Lung (tissue), 12 donors: ENCODE measurements around the gene RILPL1. TPM values are rescaled to one million over a fixed set of nuclear protein-coding genes. Genes with fewer than 3 reads are reported as not detected.

ENCODE experiments used
- ATAC-seq: fragments of 200-7000 bp; cut with Tn5 transposase; one replicate; pipeline ENCODE4 v1.9.1; 2020; ENCODE audit warnings: moderate number of reproducible peaks; ENCODE audit not compliant: insufficient read depth, low FRiP score
- DNase-seq, 3 donors: peaks; one replicate each; pipeline ENCODE4 v3.0.0-alpha.2; 2013 to 2017
- H3K27ac ChIP-seq, 2 donors: one replicate each; pipeline ENCODE4 v1.5.1; 2013; ENCODE audit warnings: mild to moderate bottlenecking in 2 of 2, moderate library complexity in 2 of 2, control low read depth in 1 of 2, inconsistent platforms in 1 of 2, low read depth in 1 of 2, low read length in 1 of 2
- H3K27me3 ChIP-seq, 3 donors: one replicate each; pipeline ENCODE4 v1.5.1; 2013; ENCODE audit warnings: low read length in 2 of 3; ENCODE audit not compliant: control insufficient read depth in 3 of 3, insufficient read depth in 3 of 3
- H3K36me3 ChIP-seq, 4 donors: one replicate each; pipeline ENCODE4 v1.5.1; 2013; ENCODE audit warnings: low read length in 4 of 4, mild to moderate bottlenecking in 1 of 4, moderate library complexity in 1 of 4; ENCODE audit not compliant: control insufficient read depth in 4 of 4, insufficient read depth in 4 of 4
- H3K4me1 ChIP-seq, 5 donors: one replicate each; pipeline ENCODE4 v1.5.1; 2013; ENCODE audit warnings: low read length in 5 of 5, mild to moderate bottlenecking in 2 of 5, moderate library complexity in 1 of 5; ENCODE audit not compliant: control insufficient read depth in 5 of 5, insufficient read depth in 5 of 5
- H3K4me3 ChIP-seq: one replicate; pipeline ENCODE4 v1.5.1; 2013; ENCODE audit warnings: mild to moderate bottlenecking, control low read depth, moderate library complexity
- H3K9ac ChIP-seq, 2 donors: one replicate each; pipeline ENCODE4 v1.5.1; 2013; ENCODE audit warnings: low read length in 2 of 2, control low read depth in 1 of 2; ENCODE audit not compliant: insufficient read depth in 1 of 2
- H3K9me3 ChIP-seq, 4 donors: one replicate each; pipeline ENCODE4 v1.5.1; 2013; ENCODE audit warnings: low read length in 3 of 4, mild to moderate bottlenecking in 1 of 4, moderate library complexity in 1 of 4; ENCODE audit not compliant: control insufficient read depth in 4 of 4, insufficient read depth in 3 of 4
- WGBS, 2 donors: extraction: QIAGEN DNeasy Blood & Tissue Kit; methylation state at CpG; one replicate each; pipeline ENCODE4 v1.1.7; 2013; 5-methylcytosine and 5-hydroxymethylcytosine counted together
- polyA plus RNA-seq, 2 donors: library from polyadenylated mRNA; stranded (reverse); fragments of 200-250 nt; gene quantifications; one replicate each; pipeline ENCODE4 v1.2.1, GENCODE V29; 2013
- total RNA-seq, 2 donors: library from RNA; depleted of rRNA in 1 of 2; stranded (reverse); fragments of >200 nt in 1 of 2; gene quantifications; one replicate each; pipeline ENCODE4 v1.2.1, GENCODE V29; 2014 to 2021
- TF ChIP-seq, protein P1 (sequence below): IDR thresholded peaks from 2 replicates; pipeline ENCODE4 v1.5.1; 2012; ENCODE audit warnings: mild to moderate bottlenecking; ENCODE audit errors: control extremely low read depth, extremely low read depth
- donor health status: control.
- donor health status: control.
- donor health status: Bipolar disorder and iron deficiency.
- donor health status: healthy.
- donor health status: DM: yes; HTN: yes; CAD: no.

RILPL1 gene
- total and polyA plus RNA-seq, 4 donors, result 9.5 to 14.6 (median 12.2) TPM

DNA sequence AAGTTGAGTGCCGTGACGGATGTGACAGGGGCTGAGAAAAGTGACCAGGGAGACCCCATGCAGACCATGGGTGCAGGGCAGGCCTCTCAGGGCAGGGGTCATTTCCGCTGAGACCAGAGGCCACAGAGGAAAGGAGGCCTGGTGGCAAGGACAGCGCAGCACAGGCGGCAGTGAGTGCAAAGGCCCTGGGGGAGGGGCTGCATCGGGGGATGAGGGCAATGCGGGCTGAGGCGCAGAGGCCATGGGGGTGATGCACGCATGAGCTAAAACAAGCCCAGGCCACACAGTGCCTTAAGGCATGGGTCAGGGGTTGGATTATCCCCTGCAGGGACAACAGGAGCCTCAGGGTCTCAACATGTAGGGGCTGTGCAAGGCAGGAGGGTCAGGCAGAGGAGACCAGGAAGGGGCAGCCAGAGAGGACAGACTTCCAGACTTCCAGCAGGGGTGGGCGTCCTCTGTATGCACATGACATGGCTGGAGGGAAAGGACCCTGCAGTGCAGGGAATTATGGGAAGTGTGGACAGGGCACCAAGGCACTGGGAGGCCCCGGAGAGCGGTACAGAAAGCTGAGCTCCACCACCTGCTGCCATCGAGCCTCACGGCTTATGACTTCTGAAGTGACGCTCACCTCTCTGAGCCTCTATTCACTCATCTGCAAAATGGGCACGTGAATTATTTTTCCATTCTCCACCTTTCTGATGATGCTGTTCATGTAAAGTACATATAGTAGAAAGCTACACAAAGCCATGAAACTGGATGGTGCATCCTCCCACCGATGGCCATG, 27.3 kb downstream of the RILPL1 start:
- DNase-seq (no peak), ATAC-seq (no peak)
- no peaks in the 10 kb centered on the region for H3K9me3 ChIP-seq
- no peaks in the 10 kb centered on the region for H3K27me3 ChIP-seq
- peaks cover 0 to 6% (median 0%) of the 10 kb centered on the region in 5 donors for H3K4me1 ChIP-seq
- no peak overlapping the region for H3K9ac ChIP-seq
- TF ChIP-seq, protein P1, sequence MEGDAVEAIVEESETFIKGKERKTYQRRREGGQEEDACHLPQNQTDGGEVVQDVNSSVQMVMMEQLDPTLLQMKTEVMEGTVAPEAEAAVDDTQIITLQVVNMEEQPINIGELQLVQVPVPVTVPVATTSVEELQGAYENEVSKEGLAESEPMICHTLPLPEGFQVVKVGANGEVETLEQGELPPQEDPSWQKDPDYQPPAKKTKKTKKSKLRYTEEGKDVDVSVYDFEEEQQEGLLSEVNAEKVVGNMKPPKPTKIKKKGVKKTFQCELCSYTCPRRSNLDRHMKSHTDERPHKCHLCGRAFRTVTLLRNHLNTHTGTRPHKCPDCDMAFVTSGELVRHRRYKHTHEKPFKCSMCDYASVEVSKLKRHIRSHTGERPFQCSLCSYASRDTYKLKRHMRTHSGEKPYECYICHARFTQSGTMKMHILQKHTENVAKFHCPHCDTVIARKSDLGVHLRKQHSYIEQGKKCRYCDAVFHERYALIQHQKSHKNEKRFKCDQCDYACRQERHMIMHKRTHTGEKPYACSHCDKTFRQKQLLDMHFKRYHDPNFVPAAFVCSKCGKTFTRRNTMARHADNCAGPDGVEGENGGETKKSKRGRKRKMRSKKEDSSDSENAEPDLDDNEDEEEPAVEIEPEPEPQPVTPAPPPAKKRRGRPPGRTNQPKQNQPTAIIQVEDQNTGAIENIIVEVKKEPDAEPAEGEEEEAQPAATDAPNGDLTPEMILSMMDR, result no peak
- 96 to 97% methylated on average over 17 of the region's 17 CpGs for WGBS, 2 donors
- peaks cover 0 to 15% (median 11%) of the 10 kb centered on the region in 4 donors for H3K36me3 ChIP-seq
- H3K4me3 ChIP-seq, result no peak overlapping the region
- H3K27ac ChIP-seq, result no peak overlapping the region

GRCh38 chr12:123502163-123502704, 31.3 kb downstream of the RILPL1 start:
- 90 to 95% methylated on average over 12 of the region's 12 CpGs for WGBS, 2 donors
- peaks cover 2 to 15% (median 10%) of the 10 kb centered on the region in 4 donors for H3K36me3 ChIP-seq
- H3K27me3 ChIP-seq, result no peaks in the 10 kb centered on the region
- no peak overlapping the region for H3K4me3 ChIP-seq
- no peak overlapping the region for H3K9ac ChIP-seq
- TF ChIP-seq, protein P1, result no peak
- H3K9me3 ChIP-seq, result no peaks in the 10 kb centered on the region
- no peak for ATAC-seq
- no peaks in the 10 kb centered on the region for H3K4me1 ChIP-seq
- DNase-seq, result no peak
- H3K27ac ChIP-seq, result no peak overlapping the region

DNA sequence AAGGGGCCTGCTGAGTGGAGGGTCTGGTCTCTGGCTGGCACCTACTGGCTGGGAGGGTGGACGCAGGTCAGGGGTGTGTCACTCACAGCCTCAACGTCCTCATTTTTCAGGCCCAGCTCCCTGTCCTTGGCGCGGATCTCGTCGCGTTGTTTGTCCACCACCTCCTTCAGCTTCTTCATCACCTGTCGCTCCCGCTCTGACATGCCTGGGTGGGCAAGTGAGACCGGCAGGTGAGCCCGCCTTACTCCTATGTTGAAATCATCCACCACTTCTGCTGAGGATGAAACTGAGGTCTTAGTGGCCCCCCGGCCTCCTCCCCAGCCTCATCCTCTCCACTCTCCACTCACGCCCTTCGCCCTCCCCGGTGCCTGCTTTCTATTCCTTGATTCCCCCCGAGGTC, 34.2 kb downstream of the RILPL1 start:
- H3K36me3 ChIP-seq, result peaks cover 0 to 20% (median 12%) of the 10 kb centered on the region in 4 donors
- H3K9ac ChIP-seq, result no peak overlapping the region
- H3K27me3 ChIP-seq, result no peaks in the 10 kb centered on the region
- WGBS, 2 donors, result 90 to 94% methylated on average over 16 of the region's 16 CpGs
- no peaks in the 10 kb centered on the region for H3K9me3 ChIP-seq
- no peak overlapping the region for H3K27ac ChIP-seq
- ATAC-seq, result no peak
- H3K4me3 ChIP-seq, result no peak overlapping the region
- TF ChIP-seq, protein P1, result no peak
- no peaks in the 10 kb centered on the region for H3K4me1 ChIP-seq
- no peak for DNase-seq
